IPS DF 6.9 (cell line): Measurements from ENCODE around the gene ARHGAP42.

Experiments
- DNase-seq: peaks from one replicate; pipeline ENCODE4 v3.0.0-alpha.2; 2013; ENCODE audit warnings: low read depth, low spot score
- H3K27ac ChIP-seq: one replicate; pipeline ENCODE4 v1.5.1; 2013; ENCODE audit warnings: low read length, control low read depth
- H3K27me3 ChIP-seq: 2 replicates; pipeline ENCODE4 v1.6.1; 2013; ENCODE audit warnings: mild to moderate bottlenecking, low read length; ENCODE audit not compliant: control insufficient read depth, insufficient read depth
- H3K36me3 ChIP-seq: 2 replicates; pipeline ENCODE4 v1.6.1; 2013; ENCODE audit warnings: low read length; ENCODE audit not compliant: control insufficient read depth, insufficient read depth
- H3K4me1 ChIP-seq: 2 replicates; pipeline ENCODE4 v1.6.1; 2013; ENCODE audit warnings: low read length; ENCODE audit not compliant: control insufficient read depth, insufficient read depth
- H3K4me3 ChIP-seq: 2 replicates; pipeline ENCODE4 v1.5.1; 2013; ENCODE audit warnings: mild to moderate bottlenecking, low read length
- H3K9me3 ChIP-seq: 2 replicates; pipeline ENCODE4 v1.6.1; 2013; ENCODE audit warnings: low read length, inconsistent platforms; ENCODE audit not compliant: control insufficient read depth, insufficient read depth
- WGBS: extraction: QIAGEN DNeasy Blood & Tissue Kit; methylation state at CpG from one replicate; pipeline ENCODE4 v1.1.7; 2013; ENCODE audit warnings: mixed read lengths, missing lambda C conversion rate; ENCODE audit not compliant: insufficient read length, insufficient coverage; 5-methylcytosine and 5-hydroxymethylcytosine counted together

The ARHGAP42 gene

DNA sequence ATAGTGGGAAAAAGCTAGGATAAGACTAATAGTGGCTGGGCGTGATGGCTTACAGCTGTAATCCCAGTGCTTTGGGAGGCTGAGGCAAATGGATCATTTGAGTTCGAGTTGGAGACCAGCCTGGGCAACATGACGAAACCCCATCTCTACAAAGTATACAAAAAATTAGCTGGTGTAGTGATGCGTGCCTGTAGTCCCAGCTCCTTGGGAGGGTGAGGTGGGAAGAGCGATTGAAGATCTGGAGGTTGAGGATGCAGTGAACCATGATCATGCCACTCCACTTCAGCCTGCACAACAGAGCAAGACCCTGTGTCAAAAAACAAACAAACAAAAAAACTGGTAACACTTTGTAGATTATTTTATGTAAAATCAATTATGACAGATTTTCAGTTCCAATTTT lies 8.8 kb downstream of the ARHGAP42 start:
- Histone ChIP-seq H3K4me1 (no peaks in the 10 kb centered on the region), H3K4me3 (no peak overlapping the region), H3K9me3 (no peaks in the 10 kb centered on the region), H3K27ac (no peak overlapping the region), H3K27me3 (no peaks in the 10 kb centered on the region), H3K36me3 (no peaks in the 10 kb centered on the region)
- no CpG with 5 or more reads among the region's 5 CpGs for WGBS
- no peak for DNase-seq

GRCh38 chr11:100703139-100703538 lies 16.1 kb downstream of the ARHGAP42 start:
- Histone ChIP-seq H3K4me1 (no peaks in the 10 kb centered on the region), H3K36me3 (no peaks in the 10 kb centered on the region), H3K4me3 (no peak overlapping the region), H3K27ac (no peak overlapping the region), H3K27me3 (no peaks in the 10 kb centered on the region), H3K9me3 (no peaks in the 10 kb centered on the region)
- WGBS, result no CpG with 5 or more reads among the region's 2 CpGs
- DNase-seq, result no peak

- Histone ChIP-seq H3K27ac (no peak overlapping the region), H3K27me3 (no peaks in the 10 kb centered on the region), H3K4me1 (no peaks in the 10 kb centered on the region), H3K9me3 (no peaks in the 10 kb centered on the region), H3K36me3 (no peaks in the 10 kb centered on the region), H3K4me3 (no peak overlapping the region)
- WGBS, result no CpG with 5 or more reads among the region's 5 CpGs
- DNase-seq, result no peak
Measured at GRCh38 chr11:100703801-100704575, 16.9 kb downstream of the ARHGAP42 start.

DNA sequence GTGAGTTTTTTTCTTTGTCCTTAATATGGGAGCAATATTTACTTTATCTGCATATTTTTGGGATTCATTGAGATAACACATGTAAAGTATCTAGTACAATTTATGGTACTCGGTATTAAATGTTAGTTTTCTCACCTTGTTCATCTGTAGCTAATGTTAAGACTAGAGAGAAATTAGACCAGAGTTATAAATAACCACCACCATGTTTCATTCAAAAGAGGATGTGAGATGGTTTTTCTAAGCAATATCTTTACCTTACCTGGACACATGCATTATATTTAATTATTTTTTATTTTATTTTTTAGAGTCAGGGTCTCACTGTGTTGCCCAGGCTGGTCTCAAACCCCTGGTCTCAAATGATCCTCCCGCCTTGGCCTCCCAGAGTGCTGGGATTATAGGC lies 18.4 kb downstream of the ARHGAP42 start:
- H3K36me3 ChIP-seq, result no peaks in the 10 kb centered on the region
- no CpG with 5 or more reads among the region's 2 CpGs for WGBS
- H3K27ac ChIP-seq, result no peak overlapping the region
- no peak overlapping the region for H3K4me3 ChIP-seq
- no peaks in the 10 kb centered on the region for H3K27me3 ChIP-seq
- no peaks in the 10 kb centered on the region for H3K4me1 ChIP-seq
- H3K9me3 ChIP-seq, result no peaks in the 10 kb centered on the region
- DNase-seq, result no peak

DNA sequence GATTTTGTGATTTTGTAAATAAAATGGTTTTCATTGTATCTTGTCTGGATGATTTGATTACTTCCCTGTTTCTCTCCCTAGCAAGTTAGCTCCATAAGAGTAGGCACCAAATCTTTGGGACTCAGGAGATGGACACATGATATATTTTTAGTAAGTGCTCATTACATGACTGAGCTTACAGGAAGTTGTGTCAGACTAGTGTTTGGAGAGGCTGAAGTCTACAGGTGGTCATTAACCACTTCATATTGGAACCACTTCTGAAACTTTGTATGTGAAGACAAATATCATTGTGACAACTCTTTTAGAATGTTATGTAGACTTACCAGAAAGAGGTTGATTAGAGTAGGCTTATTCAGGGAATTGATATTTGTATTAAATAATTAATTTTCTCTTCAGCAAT lies 19.1 kb downstream of the ARHGAP42 start:
- Histone ChIP-seq H3K4me1 (no peaks in the 10 kb centered on the region), H3K9me3 (no peaks in the 10 kb centered on the region), H3K27ac (no peak overlapping the region), H3K27me3 (no peaks in the 10 kb centered on the region), H3K4me3 (no peak overlapping the region), H3K36me3 (no peaks in the 10 kb centered on the region)
- DNase-seq, result no peak

DNA sequence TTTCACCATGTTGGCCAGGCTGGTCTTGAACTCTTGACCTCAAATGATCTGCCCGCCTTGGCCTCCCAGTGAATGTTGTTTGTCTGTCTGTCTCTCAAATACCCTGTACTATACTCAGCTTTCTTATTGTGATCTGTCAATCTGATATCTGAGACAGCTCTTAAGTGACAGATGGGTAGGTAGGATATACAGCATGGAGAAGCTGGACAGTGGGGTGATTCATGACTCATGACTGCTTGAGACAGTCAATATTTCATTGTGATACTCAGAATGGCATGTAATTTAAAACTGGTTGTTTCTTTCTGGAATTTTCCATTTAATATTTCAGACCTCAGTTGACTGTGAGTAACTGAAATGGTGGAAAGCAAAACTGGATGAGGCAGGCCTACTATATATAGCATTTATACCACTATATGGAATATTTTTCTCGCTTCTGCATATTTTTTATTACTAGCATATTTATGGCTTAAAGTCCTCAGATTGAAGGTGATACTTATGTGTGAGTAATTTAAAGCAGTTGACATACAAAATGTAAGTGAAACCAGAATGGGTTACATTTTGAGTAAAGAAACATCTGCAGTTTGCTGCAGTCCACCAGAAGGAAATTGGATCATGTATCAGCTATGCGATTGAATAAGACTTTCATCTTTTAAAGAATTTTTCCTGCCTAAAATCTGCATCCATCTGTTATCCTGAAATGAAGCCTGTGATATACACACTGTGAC lies 22.3 kb downstream of the ARHGAP42 start:
- Histone ChIP-seq H3K9me3 (no peaks in the 10 kb centered on the region), H3K27ac (no peak overlapping the region), H3K36me3 (no peaks in the 10 kb centered on the region), H3K4me3 (no peak overlapping the region), H3K4me1 (no peaks in the 10 kb centered on the region), H3K27me3 (no peaks in the 10 kb centered on the region)
- no CpG with 5 or more reads among the region's 3 CpGs for WGBS
- DNase-seq, result no peak

- DNase-seq, result no peak
- Histone ChIP-seq H3K27ac (no peak overlapping the region), H3K4me3 (no peak overlapping the region), H3K27me3 (no peaks in the 10 kb centered on the region), H3K9me3 (no peaks in the 10 kb centered on the region), H3K4me1 (no peaks in the 10 kb centered on the region), H3K36me3 (no peaks in the 10 kb centered on the region)
- WGBS, result no CpG with 5 or more reads among the region's 3 CpGs
Measured at GRCh38 chr11:100711984-100712383, 24.9 kb downstream of the ARHGAP42 start.

DNA sequence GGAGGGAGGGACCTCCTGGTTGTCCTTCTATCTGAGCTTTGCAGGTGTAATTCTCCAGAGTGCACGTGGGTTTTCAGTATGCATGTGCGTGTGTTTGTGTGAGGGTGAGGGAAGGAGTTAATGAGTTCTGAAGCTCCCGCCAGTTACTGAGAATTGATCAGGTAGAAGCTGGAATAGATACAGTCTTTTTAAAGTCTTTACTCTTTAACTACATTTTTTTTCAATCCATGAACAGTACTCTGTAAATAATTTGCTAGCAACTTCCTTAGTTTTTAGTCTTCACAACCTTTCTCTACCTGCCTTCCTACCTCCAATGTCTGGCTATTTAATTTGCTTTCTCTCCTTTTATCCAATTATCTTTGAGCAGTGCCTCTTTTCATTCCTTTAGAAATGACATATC lies 25.5 kb downstream of the ARHGAP42 start:
- no CpG with 5 or more reads among the region's 3 CpGs for WGBS
- Histone ChIP-seq H3K4me3 (no peak overlapping the region), H3K27me3 (no peaks in the 10 kb centered on the region), H3K36me3 (no peaks in the 10 kb centered on the region), H3K4me1 (no peaks in the 10 kb centered on the region), H3K9me3 (no peaks in the 10 kb centered on the region), H3K27ac (no peak overlapping the region)
- DNase-seq, result no peak

DNA sequence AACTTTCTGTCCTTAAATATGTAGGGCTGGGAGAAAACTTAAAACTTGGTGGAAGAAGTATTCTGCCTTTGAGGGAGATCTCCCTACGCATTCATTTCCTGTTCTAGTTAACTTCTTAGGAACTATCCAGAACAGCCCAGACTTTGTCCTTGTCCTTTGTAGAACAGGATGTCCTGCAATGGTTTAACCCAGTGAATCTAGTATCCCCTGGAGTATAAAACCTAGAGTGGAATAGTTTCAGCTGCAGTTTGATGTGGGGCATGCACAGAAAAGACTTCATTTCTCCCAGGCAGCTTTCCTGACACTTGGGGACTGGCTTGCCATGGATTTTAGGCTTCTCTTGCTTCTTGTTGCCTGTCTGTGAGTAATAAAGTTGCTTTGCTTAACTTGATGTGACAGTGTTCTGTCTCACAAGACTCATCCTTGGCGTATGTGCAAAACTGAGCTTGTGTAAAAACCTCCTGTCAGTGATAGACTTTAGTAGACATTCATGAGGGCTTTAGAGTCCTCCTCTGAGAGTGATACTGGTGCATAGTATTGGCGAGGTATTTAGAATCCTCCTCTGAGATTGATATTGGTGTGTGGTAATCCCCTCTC lies 28.2 kb downstream of the ARHGAP42 start:
- no peaks in the 10 kb centered on the region for H3K36me3 ChIP-seq
- DNase-seq, result no peak
- H3K27me3 ChIP-seq, result no peaks in the 10 kb centered on the region
- WGBS, result no CpG with 5 or more reads among the region's 3 CpGs
- no peak overlapping the region for H3K4me3 ChIP-seq
- H3K27ac ChIP-seq, result no peak overlapping the region
- H3K4me1 ChIP-seq, result peaks cover 7% of the 10 kb centered on the region; the same call in 1 of the 2 replicates
- H3K9me3 ChIP-seq, result no peaks in the 10 kb centered on the region

DNA sequence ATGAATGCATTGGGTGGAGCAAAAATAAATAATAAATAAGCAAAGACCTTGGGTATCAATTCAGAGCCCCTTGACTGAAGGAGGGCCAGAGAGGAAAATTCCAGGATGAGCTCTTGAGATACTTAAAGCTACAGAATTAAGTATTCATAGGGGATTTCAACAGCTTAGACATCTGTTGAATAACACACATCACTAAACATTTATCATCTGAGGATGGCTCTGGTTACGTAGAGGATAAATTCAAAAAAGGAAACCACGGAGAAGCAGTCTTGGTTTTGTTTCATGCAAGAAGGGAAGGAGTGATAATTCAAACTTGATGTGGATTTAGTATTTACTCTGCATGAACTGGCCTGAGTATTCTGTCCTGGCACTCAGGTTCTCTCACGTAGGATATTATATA lies 29.8 kb downstream of the ARHGAP42 start:
- Histone ChIP-seq H3K27ac (no peak overlapping the region), H3K4me3 (no peak overlapping the region), H3K36me3 (no peaks in the 10 kb centered on the region), H3K27me3 (no peaks in the 10 kb centered on the region), H3K4me1 (peaks cover 7% of the 10 kb centered on the region; the same call in 1 of the 2 replicates), H3K9me3 (no peaks in the 10 kb centered on the region)
- no peak for DNase-seq
- no CpG with 5 or more reads among the region's 3 CpGs for WGBS
